SU-DHL-6 (cell line): ENCODE data around the gene PTPRK.

Source experiments
- EZH2phosphoT487 ChIP-seq: fragments of 200-600 bp; sonication (generic), shearing (Covaris generic); conservative IDR thresholded peaks from 2 replicates; pipeline ENCODE4 v1.6.1; 2018; ENCODE audit warnings: mild to moderate bottlenecking, antibody characterized with exemption, low read length, moderate library complexity, mixed read lengths
- TF ChIP-seq, protein P1 (sequence below): fragments of 200-600 bp; sonication (generic); IDR thresholded peaks from one replicate; pipeline ENCODE4 v1.5.1; 2017; ENCODE audit warnings: antibody characterized with exemption, mild to moderate bottlenecking, low read length, moderate library complexity; ENCODE audit not compliant: insufficient read depth, poor library complexity, severe bottlenecking

DNA sequence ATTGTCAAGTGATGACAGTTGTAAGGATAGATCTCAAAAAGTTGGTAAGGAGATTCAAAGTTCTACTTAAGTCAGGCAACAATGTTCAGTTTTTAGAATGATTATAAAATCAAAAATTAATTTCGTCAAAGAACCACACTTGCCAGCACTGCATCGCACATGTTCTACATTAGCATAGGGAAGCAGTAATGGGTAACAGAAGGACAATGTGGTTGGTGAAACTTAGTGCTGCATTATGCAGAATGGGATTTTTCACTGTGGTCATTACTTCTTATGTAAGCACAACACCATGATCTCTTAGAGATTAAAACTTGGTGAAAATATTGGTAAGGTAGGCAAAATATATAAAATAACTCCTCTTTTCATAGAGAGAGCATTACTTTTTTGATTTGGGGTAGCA is 445.8 kb downstream of the PTPRK start:
- TF ChIP-seq, protein P1, sequence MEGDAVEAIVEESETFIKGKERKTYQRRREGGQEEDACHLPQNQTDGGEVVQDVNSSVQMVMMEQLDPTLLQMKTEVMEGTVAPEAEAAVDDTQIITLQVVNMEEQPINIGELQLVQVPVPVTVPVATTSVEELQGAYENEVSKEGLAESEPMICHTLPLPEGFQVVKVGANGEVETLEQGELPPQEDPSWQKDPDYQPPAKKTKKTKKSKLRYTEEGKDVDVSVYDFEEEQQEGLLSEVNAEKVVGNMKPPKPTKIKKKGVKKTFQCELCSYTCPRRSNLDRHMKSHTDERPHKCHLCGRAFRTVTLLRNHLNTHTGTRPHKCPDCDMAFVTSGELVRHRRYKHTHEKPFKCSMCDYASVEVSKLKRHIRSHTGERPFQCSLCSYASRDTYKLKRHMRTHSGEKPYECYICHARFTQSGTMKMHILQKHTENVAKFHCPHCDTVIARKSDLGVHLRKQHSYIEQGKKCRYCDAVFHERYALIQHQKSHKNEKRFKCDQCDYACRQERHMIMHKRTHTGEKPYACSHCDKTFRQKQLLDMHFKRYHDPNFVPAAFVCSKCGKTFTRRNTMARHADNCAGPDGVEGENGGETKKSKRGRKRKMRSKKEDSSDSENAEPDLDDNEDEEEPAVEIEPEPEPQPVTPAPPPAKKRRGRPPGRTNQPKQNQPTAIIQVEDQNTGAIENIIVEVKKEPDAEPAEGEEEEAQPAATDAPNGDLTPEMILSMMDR = no peak
- TF ChIP-seq EZH2phosphoT487 = no peak
